ENCODE results near the gene RHBDL2.
"Not testable (repeated sequence)": the region's sequence is repeated elsewhere in the genome, so short reads cannot be mapped to it uniquely, and the experiment has no call there.

Gene RHBDL2

GRCh38 chr1:38839363-38839762 lies 102.3 kb downstream of the RHBDL2 start:
- no peak for TF ChIP-seq CTCF (IDR thresholded peaks at IDR 0.05; ENCODE audit: low read depth, low read length)
- DNase-seq (ENCODE audit: extremely low read depth, low read depth), result no peak

GRCh38 chr1:38836316-38836715 lies 105.3 kb downstream of the RHBDL2 start:
- not testable (repeated sequence) for DNase-seq (ENCODE audit: extremely low read depth, low read depth)
